HL-60/S4 treated with phorbol 12-myristate 13-acetate at 8.2 ng/mL for 4 days and 3 days (cell line): Measurements from ENCODE around the gene F2RL1.
"Not testable (repeated sequence)": the region's sequence is repeated elsewhere in the genome, so short reads cannot be mapped to it uniquely, and the experiment has no call there.

Experiments used
- in situ Hi-C: fragments of 300-500 bp; cut with MboI; formaldehyde crosslinking; loops from 2 replicates; pipeline ENCODE4 v1.15.0; 2022; ENCODE audit warnings: low sequenced_read_pairs

Gene F2RL1

GRCh38 chr5:76849419-76850291, 30.8 kb downstream of the F2RL1 start, which contains the start of gene S100Z:
Gene S100Z, plus strand, starts transcription at chr5:76850014. Its CDS starts 25,346 bp downstream, at chr5:76875360.
- in situ Hi-C loops = no loop called here

- in situ Hi-C loops = no loop called here
These were observed 31.8 kb downstream of the F2RL1 start for GRCh38 chr5:76850543-76851145.

DNA sequence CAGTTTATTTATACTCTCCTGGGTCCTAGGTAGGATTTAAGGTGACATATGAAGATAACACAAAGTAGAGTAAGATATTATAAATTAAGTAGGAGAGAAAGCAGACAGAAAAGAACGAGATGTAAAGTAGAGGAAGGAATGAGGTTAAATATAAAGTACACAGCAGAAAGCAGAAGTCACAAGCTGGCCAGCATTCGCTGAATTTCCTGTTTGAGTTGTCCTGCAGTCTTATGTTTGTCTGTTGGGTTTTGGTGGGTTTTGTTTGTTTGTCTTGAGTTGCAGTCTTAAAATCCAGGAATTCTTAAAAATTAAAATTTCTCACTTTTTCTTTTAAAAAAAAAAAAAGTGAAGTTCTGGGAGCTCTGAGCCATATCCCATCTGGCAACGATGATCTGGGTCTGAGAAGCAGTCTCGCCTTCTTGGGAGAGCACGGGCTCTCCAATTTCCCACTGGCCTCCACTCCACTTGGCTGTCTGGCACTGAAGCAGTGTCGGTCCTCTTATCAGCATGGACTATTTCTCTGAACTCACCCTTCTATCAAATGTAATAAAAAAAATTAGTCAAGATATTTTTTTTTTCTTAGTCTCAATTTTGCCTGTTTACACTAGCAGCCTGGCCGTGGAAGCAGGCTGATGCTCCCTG, 33.0 kb downstream of the F2RL1 start:
- in situ Hi-C loops = no loop called here

- in situ Hi-C loops = no loop called here
These were observed 33.9 kb downstream of the F2RL1 start for GRCh38 chr5:76852772-76853171.

DNA sequence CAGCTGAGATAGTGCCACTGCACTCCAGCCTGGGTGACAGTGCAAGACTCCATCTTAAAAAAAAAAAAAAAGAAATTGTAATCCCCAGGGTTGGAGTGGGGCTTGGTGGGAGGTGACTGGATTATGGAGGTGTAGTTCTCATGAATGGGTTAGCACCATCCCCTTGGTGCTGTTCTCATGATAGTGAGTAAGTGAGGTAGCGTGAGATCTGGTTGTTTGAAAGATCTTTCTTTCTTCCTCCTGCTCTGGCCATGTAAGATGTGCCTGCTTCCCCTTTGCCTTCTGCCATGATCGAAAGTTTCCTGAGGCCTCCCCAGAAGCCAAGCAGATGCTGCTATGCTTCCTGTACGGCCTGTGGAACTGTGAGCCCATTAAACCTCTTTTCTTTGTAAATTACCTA, 34.9 kb downstream of the F2RL1 start:
- in situ Hi-C loops = not testable (repeated sequence)

GRCh38 chr5:76854644-76855043, 35.8 kb downstream of the F2RL1 start:
- in situ Hi-C loops = no loop called here

- in situ Hi-C loops = not testable (repeated sequence)
These were observed 36.7 kb downstream of the F2RL1 start for GRCh38 chr5:76855501-76855900.

DNA sequence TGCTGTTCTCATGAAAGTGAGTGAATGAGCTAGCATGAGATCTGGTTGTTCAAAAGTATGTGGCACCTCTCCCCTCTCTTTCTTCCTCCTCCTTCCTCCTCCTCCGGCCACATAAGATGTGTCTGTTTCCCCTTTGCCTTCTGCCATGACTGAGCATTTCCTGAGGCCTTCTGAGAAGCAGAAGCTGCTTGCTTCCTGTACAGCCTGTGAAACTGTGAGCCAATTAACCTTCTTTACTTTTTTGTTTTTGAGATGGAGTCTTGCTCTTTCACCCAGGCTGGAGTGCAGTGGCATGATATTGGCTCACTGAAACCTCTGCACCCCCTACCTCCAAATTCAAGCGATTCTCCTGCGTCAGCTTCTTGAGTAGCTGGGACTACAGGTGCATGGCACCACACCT, 37.1 kb downstream of the F2RL1 start:
- in situ Hi-C loops = no loop called here

- in situ Hi-C loops = not testable (repeated sequence)
These were observed 38.0 kb downstream of the F2RL1 start for GRCh38 chr5:76856800-76857199.

GRCh38 chr5:76859591-76860247, 40.9 kb downstream of the F2RL1 start:
- in situ Hi-C loops = no loop called here

- in situ Hi-C loops = no loop called here
These were observed 42.8 kb downstream of the F2RL1 start for GRCh38 chr5:76861612-76862011.

GRCh38 chr5:76863001-76863400, 44.2 kb downstream of the F2RL1 start:
- in situ Hi-C loops = no loop called here

- in situ Hi-C loops = no loop called here
These were observed 47.7 kb downstream of the F2RL1 start for GRCh38 chr5:76866503-76866902.

- in situ Hi-C loops = no loop called here
These were observed 48.2 kb downstream of the F2RL1 start for GRCh38 chr5:76867038-76867437.

DNA sequence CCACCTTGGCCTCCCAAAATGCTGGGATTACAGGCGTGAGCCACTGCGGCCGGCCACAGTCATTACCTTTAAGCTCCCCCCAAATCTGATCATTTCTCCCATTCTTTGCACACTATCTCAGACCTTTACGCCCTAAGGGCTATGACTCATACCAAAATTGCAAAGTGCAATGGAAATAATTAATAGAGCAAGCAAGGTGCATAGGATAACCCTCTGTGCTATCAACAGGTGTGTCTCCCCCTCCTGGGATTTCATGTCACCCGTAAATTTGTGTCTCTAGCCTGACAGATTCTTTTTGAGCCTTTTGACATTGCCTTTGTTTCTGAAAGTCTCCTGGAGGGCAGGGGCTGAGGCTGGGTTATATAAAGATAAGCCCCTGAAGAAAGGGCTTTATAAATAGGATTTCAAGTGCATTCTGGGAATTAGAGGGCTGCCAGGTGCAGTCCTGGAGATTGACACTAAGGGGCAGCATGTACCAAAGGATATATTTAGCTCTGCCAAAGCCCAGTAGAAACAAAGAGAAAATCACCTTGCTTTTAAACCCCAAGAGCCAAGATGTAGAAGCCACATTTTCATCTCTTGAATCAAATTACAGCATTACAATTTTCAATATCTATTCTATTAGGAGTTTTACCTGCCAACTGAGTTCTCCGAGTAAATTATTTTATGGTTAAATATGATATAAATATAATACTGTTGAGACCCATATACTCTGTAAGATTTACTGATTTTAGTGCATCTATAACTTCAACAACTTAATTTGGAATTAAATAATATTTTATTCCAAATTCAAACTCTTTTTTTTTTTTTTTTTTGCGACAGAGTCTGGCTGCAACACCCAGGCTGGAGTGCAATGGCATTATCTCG, 49.2 kb downstream of the F2RL1 start:
- in situ Hi-C loops = no loop called here

DNA sequence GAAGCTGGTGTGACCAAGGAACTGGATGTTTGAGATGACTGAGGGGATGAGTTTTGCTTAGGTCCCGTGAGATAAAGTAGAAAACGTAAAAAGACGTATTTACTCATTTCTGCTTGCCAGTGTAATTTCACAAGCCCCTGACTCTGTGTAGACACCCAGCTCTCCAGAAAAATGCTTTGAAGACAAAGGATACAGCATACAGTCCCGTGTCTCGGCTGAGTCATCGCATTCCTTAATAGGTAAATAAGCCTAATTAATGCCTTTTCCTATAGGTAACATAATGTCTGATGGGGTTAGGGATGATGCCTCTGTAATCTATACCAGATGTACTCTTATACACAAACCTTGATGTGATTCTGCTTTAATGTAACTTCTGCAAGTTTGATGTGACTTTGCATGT, 51.2 kb downstream of the F2RL1 start:
- in situ Hi-C loops = no loop called here

DNA sequence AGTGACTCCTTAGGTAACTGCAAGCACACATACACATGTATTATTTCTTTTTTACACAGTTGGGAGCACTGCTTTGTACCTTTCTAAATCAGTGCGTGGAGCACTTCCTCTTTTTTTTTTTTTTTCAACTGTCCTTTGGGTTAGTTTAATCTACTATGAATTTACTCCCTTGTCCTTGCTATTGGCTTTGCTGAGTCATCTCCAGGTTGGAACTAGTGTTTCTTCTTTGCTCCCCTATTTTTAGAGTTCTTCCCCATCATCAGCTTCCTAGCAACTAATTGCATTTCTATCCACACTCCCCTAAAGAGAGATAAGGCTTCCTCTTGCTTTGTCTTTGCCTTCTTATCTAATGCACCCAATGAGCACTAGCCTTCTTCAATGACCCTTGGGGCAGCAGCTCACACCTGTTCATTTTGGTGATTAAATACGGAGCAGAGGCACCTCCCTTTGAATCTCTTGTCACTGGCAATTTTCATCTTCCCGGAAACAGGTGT, 55.3 kb downstream of the F2RL1 start:
- in situ Hi-C loops = no loop called here
